HG03342 (cell line): ENCODE results near the gene CLBA1.

Experiments
- ATAC-seq: cut with Tn5 transposase; IDR thresholded peaks from one replicate; pipeline ENCODE4 v1.9.1; 2021; ENCODE audit warnings: mild to moderate bottlenecking, moderate library complexity; ENCODE audit not compliant: unreplicated experiment

CLBA1 gene

GRCh38 chr14:105041841-105042765, 56.5 kb downstream of the CLBA1 start:
- no peak for ATAC-seq

- no peak for ATAC-seq
Measured at GRCh38 chr14:105042813-105043212, 57.2 kb downstream of the CLBA1 start.

GRCh38 chr14:105043641-105044040, 58.1 kb downstream of the CLBA1 start:
- ATAC-seq: no peak
